SK-N-MC (cell line): ENCODE data around the gene ADAM15.

Source experiments
- DNase-seq: peaks from one replicate; pipeline ENCODE4 v3.0.0-alpha.2; 2011; ENCODE audit warnings: low read depth, low spot score
- H3K27ac ChIP-seq: fragments of 200-600 bp; sonication (generic); 2 replicates; pipeline ENCODE4 v1.5.1; 2016; ENCODE audit warnings: mixed run types
- H3K36me3 ChIP-seq: fragments of 200-600 bp; sonication (generic); 2 replicates; pipeline ENCODE4 v1.6.1; 2017; ENCODE audit warnings: antibody characterized with exemption, low read length, mixed read lengths; ENCODE audit not compliant: insufficient read depth
- H3K4me3 ChIP-seq: fragments of 200-600 bp; sonication (generic); 2 replicates; pipeline ENCODE4 v1.5.1; 2016
- H3K9ac ChIP-seq: fragments of 200-600 bp; sonication (generic); 2 replicates; pipeline ENCODE4 v1.8.0; 2017; ENCODE audit warnings: mixed run types, mixed read lengths; ENCODE audit not compliant: insufficient read length
- H3K9me3 ChIP-seq: fragments of 200-600 bp; sonication (generic); 2 replicates; pipeline ENCODE4 v1.6.1; 2017; ENCODE audit warnings: low read depth, mild to moderate bottlenecking, antibody characterized with exemption, low read length, moderate library complexity, mixed read lengths
- EZH2 ChIP-seq: fragments of 200-600 bp; sonication (generic); IDR thresholded peaks from one replicate; pipeline ENCODE4 v1.6.1; 2017; ENCODE audit warnings: antibody characterized with exemption
- FOXP2 ChIP-seq: optimal IDR thresholded peaks from 2 replicates; pipeline ENCODE3; 2011; ENCODE audit warnings: mild to moderate bottlenecking, moderate library complexity; ENCODE audit not compliant: insufficient read depth; ENCODE audit errors: extremely low read length, control extremely low read depth
- POLR2AphosphoS5 ChIP-seq: IDR thresholded peaks from 2 replicates; pipeline ENCODE4 v1.6.1; 2012; ENCODE audit warnings: mild to moderate bottlenecking, low read depth, low read length, borderline replicate concordance

Gene ADAM15

GRCh38 chr1:155033524-155033923 is 17.6 kb upstream of the ADAM15 start, which contains the start of the genes DCST1 and DCST2:
TSS of gene DCST1 (plus strand) at chr1:155033824. CDS start at chr1:155034037, 213 bp downstream.
TSS of gene DCST2 (minus strand) at chr1:155033781. CDS start at chr1:155033701, 80 bp downstream.
- no peak for TF ChIP-seq FOXP2
- no peak for TF ChIP-seq EZH2
- TF ChIP-seq POLR2AphosphoS5: no peak
- no peaks in the 10 kb centered on the region for H3K9me3 ChIP-seq
- no peak within 1 kb of the TSS for H3K9ac ChIP-seq
- DNase-seq: no peak
- H3K27ac ChIP-seq: no peak within 1 kb of the TSS
- H3K4me3 ChIP-seq: no peak within 1 kb of the TSS
- H3K36me3 ChIP-seq: no peaks in the 10 kb centered on the region

- no peak for DNase-seq
- H3K9ac ChIP-seq: no peak overlapping the region
- no peaks in the 10 kb centered on the region for H3K36me3 ChIP-seq
- no peaks in the 10 kb centered on the region for H3K9me3 ChIP-seq
- H3K27ac ChIP-seq: no peak overlapping the region
- H3K4me3 ChIP-seq: no peak overlapping the region
- TF ChIP-seq POLR2AphosphoS5: no peak
- no peak for TF ChIP-seq FOXP2
- no peak for TF ChIP-seq EZH2
These were observed 16.6 kb upstream of the ADAM15 start for GRCh38 chr1:155034318-155035208.

GRCh38 chr1:155035936-155036335 is 15.2 kb upstream of the ADAM15 start:
- TF ChIP-seq FOXP2 (no peak), EZH2 (no peak), POLR2AphosphoS5 (no peak)
- no peak overlapping the region for H3K9ac ChIP-seq

GRCh38 chr1:155037043-155037442 is 14.1 kb upstream of the ADAM15 start:
- TF ChIP-seq EZH2 (no peak), FOXP2 (no peak), POLR2AphosphoS5 (no peak)
- H3K9me3 ChIP-seq: no peaks in the 10 kb centered on the region
- H3K4me3 ChIP-seq: no peak overlapping the region
- DNase-seq: no peak
- no peaks in the 10 kb centered on the region for H3K36me3 ChIP-seq
- H3K9ac ChIP-seq: no peak overlapping the region
- H3K27ac ChIP-seq: no peak overlapping the region

More at GRCh38 chr1:155035936-155036335, 15.2 kb upstream of the ADAM15 start:
- no peak for DNase-seq
- Histone ChIP-seq H3K27ac (no peak overlapping the region), H3K4me3 (no peak overlapping the region), H3K36me3 (no peaks in the 10 kb centered on the region), H3K9me3 (no peaks in the 10 kb centered on the region)

- Histone ChIP-seq H3K9ac (no peak overlapping the region), H3K9me3 (no peaks in the 10 kb centered on the region), H3K27ac (no peak overlapping the region), H3K36me3 (no peaks in the 10 kb centered on the region), H3K4me3 (no peak overlapping the region)
- no peak for DNase-seq
- TF ChIP-seq FOXP2: no peak
- TF ChIP-seq POLR2AphosphoS5: no peak
- no peak for TF ChIP-seq EZH2
These were observed 13.2 kb upstream of the ADAM15 start for GRCh38 chr1:155037851-155038441.

- H3K36me3 ChIP-seq: no peaks in the 10 kb centered on the region
- H3K4me3 ChIP-seq: no peak overlapping the region
- no peak overlapping the region for H3K27ac ChIP-seq
- DNase-seq: no peak
- no peak for TF ChIP-seq FOXP2
- no peak for TF ChIP-seq POLR2AphosphoS5
- no peak for TF ChIP-seq EZH2
- no peaks in the 10 kb centered on the region for H3K9me3 ChIP-seq
- no peak overlapping the region for H3K9ac ChIP-seq
These were observed 12.4 kb upstream of the ADAM15 start for GRCh38 chr1:155038602-155039307.

- Histone ChIP-seq H3K36me3 (no peaks in the 10 kb centered on the region), H3K9me3 (no peaks in the 10 kb centered on the region), H3K9ac (no peak overlapping the region), H3K27ac (no peak overlapping the region), H3K4me3 (no peak overlapping the region)
- DNase-seq: no peak
- TF ChIP-seq FOXP2 (no peak), POLR2AphosphoS5 (no peak), EZH2 (no peak)
These were observed 11.8 kb upstream of the ADAM15 start for GRCh38 chr1:155039308-155039669.

- TF ChIP-seq POLR2AphosphoS5: no peak
- no peak for TF ChIP-seq FOXP2
- TF ChIP-seq EZH2: no peak
- H3K36me3 ChIP-seq: no peaks in the 10 kb centered on the region
- H3K9ac ChIP-seq: no peak overlapping the region
- DNase-seq: no peak
- no peaks in the 10 kb centered on the region for H3K9me3 ChIP-seq
- no peak overlapping the region for H3K27ac ChIP-seq
- no peak overlapping the region for H3K4me3 ChIP-seq
These were observed 10.6 kb upstream of the ADAM15 start for GRCh38 chr1:155040358-155041093.
